ENCODE measurements around the gene FXYD5.

Gene FXYD5

GRCh38 chr19:35199481-35199880 is 44.9 kb downstream of the FXYD5 start:
- no peak overlapping the region for H3K27ac ChIP-seq
- TF ChIP-seq, protein P1, sequence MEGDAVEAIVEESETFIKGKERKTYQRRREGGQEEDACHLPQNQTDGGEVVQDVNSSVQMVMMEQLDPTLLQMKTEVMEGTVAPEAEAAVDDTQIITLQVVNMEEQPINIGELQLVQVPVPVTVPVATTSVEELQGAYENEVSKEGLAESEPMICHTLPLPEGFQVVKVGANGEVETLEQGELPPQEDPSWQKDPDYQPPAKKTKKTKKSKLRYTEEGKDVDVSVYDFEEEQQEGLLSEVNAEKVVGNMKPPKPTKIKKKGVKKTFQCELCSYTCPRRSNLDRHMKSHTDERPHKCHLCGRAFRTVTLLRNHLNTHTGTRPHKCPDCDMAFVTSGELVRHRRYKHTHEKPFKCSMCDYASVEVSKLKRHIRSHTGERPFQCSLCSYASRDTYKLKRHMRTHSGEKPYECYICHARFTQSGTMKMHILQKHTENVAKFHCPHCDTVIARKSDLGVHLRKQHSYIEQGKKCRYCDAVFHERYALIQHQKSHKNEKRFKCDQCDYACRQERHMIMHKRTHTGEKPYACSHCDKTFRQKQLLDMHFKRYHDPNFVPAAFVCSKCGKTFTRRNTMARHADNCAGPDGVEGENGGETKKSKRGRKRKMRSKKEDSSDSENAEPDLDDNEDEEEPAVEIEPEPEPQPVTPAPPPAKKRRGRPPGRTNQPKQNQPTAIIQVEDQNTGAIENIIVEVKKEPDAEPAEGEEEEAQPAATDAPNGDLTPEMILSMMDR (IDR thresholded peaks at IDR 0.05) = no peak
- TF ChIP-seq ZFX (IDR thresholded peaks at IDR 0.05; ENCODE audit: borderline replicate concordance) = no peak

- no peak for TF ChIP-seq ZFX (IDR thresholded peaks at IDR 0.05; ENCODE audit: borderline replicate concordance)
- TF ChIP-seq, protein P1 (IDR thresholded peaks at IDR 0.05) = no peak
- H3K27ac ChIP-seq = no peak overlapping the region
Measured at GRCh38 chr19:35202722-35203688, 48.5 kb downstream of the FXYD5 start.

DNA sequence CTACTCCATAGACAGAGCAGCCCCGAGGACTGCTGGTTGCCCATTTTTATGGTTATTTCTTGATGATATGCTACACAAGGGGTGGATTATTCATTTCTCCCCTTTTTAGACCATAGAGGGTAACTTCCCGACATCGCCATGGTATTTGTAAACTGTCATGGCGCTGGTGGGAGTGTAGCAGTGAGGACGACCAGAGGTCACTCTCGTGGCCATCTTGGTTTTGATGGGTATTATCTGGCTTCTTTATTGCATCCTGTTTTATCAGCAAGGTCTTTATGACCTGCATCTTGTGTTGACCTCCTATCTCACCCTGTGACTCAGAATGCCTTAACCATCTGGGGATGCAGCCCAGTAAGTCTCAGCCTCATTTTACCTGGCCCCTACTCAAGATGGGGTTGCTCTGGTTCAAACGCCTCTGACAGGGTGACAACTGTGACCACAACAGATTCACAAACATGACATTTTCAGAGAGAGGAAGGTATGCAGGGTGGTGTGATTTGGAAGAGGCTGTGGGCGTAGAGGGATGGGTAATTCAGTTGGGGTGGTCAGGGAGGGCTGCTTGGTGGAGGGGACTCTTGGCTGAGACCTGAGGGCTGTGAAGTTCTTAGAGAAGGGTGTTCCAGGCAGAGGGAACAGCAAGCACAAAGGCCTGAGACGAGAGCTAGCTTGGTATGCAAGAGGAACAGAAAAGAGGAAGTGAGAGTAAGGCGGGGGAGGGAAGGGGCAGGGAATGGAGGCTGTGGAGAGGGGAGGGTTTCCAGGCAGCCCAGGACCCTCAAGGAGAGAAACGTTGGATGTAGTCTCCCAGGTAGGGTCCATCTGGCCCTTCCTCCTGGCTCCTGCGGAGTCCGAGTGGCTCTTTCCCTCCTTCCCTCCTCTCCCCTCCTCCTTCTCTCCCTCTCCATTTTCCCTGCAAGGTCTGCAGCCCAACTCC is 50.5 kb downstream of the FXYD5 start:
- TF ChIP-seq, protein P1 (IDR thresholded peaks at IDR 0.05) = no peak
- no peak for TF ChIP-seq ZFX (IDR thresholded peaks at IDR 0.05; ENCODE audit: borderline replicate concordance)
- H3K27ac ChIP-seq = no peak overlapping the region

GRCh38 chr19:35205733-35206323 is 51.3 kb downstream of the FXYD5 start:
- no peak overlapping the region for H3K27ac ChIP-seq
- TF ChIP-seq, protein P1 (IDR thresholded peaks at IDR 0.05) = no peak
- TF ChIP-seq ZFX (IDR thresholded peaks at IDR 0.05; ENCODE audit: borderline replicate concordance) = no peak

- no peak overlapping the region for H3K27ac ChIP-seq
- TF ChIP-seq, protein P1 (IDR thresholded peaks at IDR 0.05) = no peak
- TF ChIP-seq ZFX (IDR thresholded peaks at IDR 0.05; ENCODE audit: borderline replicate concordance) = no peak
Measured at GRCh38 chr19:35206379-35206778, 51.8 kb downstream of the FXYD5 start.

DNA sequence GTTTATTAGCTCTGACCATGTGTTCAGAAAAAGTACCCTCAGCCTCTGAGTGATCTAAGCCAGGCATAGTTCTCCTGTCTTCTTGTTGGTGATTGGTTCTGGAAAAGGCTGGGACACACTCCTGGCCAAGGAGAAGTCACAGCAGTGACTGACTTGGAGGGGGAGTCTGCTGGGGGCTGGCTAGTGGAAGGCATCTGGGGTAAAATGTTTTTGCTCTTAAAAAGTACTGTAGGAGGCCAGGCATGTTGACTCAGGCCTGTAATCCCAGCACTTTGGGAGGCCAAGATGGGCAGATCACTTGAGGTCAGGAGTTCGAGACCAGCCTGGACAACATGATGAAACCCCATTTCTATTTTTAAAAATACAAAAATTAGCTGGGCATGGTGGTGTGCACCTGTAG is 52.3 kb downstream of the FXYD5 start:
- TF ChIP-seq, protein P1 (IDR thresholded peaks at IDR 0.05) = no peak
- no peak for TF ChIP-seq ZFX (IDR thresholded peaks at IDR 0.05; ENCODE audit: borderline replicate concordance)
- H3K27ac ChIP-seq = no peak overlapping the region
